Mucosa of gallbladder (tissue), 1 donor: ENCODE measurements around the gene GRM1. TPM values are rescaled to one million over a fixed set of nuclear protein-coding genes. Genes with fewer than 3 reads are reported as not detected.
A peak's percentile ranks its signal among the peaks of the same experiment; 100 is the strongest.

Source experiments
- DNase-seq: peaks from one replicate; pipeline ENCODE4 v3.0.0-alpha.2; 2020; ENCODE audit warnings: low spot score
- total RNA-seq: library from RNA; stranded (reverse); gene quantifications from one replicate; pipeline ENCODE4 v1.2.1, GENCODE V29; 2021
- donor health status: DM: no; HTN: no; CAD: no.

Gene GRM1
- total RNA-seq, 1 donor from 2014 or later = not detected

DNA sequence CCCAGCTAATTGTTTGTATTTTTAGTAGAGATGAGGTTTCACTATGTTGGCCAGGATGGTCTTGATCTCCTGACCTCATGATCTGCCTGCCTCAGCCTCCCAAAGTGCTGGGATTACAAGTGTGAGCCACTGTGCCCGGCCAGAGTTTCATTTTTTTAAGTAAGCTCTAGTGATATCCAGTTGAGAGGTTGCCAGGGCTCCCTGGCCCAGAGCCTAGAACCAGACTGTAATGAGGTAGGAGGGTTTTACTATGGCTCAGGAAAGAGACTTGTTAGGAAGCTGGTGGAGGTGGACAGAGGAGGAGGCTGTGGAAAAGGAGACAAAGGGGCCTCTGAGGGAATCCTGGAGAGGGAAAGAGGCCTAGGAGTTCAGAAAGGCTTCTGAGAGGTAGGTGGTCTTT, 242.3 kb downstream of the GRM1 start:
- DNase-seq = peak; percentile 48

DNA sequence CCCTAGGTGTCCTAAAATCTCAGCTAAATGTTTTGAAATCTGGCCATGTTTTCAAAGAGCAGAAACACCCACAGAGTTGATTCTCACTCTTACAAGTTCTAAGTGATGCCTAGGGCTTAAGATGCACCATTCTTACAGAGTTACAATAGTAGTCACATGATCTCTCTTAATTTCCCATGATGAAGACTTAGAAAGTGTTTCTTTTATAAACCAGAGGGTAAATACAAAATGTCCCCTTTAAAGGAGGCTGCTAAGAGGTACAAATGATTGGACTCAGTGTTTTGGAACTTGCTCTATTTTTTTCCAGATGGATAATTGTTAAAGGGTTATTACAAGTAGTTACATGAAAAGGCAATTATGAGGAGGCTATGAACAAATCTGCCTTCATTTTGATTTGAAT, 244.6 kb downstream of the GRM1 start:
- DNase-seq = no peak

- no peak for DNase-seq
Measured at GRCh38 chr6:146277142-146277541, 248.3 kb downstream of the GRM1 start.

GRCh38 chr6:146281651-146282362, 252.9 kb downstream of the GRM1 start:
- DNase-seq = no peak

GRCh38 chr6:146282837-146283236, 254.0 kb downstream of the GRM1 start:
- DNase-seq = no peak

- DNase-seq = no peak
Measured at GRCh38 chr6:146284311-146284710, 255.4 kb downstream of the GRM1 start.

GRCh38 chr6:146286961-146287360, 258.1 kb downstream of the GRM1 start:
- DNase-seq = no peak

GRCh38 chr6:146287691-146288369, 259.0 kb downstream of the GRM1 start:
- DNase-seq = no peak

DNA sequence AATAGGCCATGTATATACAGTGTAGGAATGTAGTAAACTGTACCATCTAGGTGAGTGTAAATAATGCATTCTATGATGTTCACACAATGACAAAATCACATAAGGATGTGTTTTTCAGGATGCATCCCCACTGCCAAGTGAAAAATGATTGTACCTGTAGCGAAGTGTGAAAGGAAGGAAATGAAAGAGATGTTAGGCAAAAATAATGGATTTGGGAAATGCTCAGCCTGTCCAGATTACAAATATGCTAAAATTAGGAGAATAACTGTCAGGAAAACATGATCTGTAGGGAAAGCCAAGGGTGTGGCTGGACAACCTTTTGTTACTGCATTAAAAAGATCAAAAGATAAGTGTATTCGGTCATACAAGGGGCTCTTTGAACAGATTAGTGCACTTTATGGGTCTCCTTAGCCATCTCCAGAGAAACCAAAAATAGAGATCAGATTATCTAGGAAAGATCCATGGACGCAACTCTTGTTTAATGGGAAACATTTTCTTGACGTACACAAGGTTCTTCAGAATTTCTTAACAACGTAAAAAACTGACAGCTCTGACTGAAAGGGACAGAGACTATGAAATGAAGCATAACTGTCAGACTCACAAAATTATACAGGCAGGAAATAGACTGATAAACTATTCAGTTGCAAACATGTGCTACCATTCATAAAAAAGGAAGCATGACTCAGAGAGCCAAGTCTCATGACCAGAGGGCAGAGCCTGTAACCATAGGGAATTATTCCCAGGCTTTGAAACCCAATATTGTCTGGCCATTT, 261.1 kb downstream of the GRM1 start:
- no peak for DNase-seq

GRCh38 chr6:146290589-146290901, 261.7 kb downstream of the GRM1 start:
- no peak for DNase-seq

DNA sequence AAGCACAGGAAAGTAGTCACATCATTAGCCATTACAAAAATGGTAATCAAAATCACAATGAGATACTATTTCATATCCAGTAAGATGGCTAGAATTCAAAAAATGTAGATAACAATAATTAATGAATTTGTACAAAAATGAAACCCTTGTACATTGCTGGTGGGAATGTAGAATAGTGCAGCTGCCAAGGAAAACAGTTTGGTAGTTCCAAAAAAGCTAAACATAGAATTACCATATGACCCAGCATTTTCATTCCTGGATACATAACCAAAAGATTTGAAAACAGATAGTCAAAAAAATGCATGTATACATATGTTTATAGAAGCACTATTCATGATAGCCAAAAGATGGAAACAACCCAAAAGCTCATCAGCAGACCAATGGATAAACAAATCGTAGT, 263.6 kb downstream of the GRM1 start:
- no peak for DNase-seq

DNA sequence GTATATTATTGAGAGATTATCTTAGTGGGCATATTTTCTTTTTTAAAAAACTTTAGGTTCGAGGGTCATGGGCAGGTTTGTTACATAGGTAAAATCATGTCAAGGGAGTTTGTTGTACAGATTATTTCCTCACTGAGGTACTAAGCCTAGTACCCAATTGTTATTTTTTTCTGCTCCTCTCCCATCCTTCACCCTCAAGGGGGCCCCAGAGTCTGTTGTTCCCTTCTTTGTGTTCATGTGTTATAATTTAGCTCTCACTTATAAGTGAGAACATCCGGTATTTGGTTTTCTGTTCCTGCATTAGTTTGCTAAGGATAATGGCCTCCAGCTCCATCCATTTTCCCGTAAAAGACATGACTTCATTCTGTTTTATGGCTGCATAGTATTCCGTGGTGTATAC, 266.8 kb downstream of the GRM1 start:
- no peak for DNase-seq

DNA sequence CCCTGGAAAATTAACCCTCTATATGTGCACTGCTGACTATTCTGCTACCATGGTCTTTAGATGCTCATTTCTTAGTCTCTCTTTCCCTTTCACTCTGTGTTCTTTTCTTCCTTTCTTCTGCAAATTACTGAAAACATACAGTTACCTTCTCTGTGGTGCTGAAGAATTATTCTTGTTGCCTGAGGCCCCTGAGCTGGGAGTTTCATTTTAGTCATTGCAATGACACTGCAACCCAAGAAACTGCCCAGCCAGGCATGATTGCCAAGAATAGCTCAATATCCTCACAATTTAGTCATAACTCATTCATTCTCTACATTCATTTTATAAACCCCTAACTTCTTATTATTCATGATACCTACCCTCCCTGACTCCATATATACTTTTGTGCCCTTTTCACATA, 269.0 kb downstream of the GRM1 start:
- no peak for DNase-seq

DNA sequence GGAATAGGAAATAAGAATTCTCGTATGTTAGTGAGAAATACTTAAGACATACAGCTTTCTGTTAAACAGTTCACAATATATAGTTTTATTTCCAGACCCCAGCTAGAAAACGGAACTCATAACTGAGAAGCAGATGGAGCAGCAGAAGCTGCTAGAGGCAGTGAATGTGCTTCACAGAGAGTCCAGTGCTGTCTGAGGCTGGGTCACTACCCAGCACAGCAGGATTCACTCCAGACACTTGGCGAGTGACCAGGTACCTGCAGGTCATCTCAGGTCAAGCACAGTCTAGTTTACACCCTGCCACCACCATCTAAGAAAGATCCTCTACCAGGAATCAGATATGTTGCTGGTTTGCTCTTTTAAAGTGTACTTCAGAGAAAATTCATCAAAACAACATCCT, 271.7 kb downstream of the GRM1 start:
- no peak for DNase-seq

DNA sequence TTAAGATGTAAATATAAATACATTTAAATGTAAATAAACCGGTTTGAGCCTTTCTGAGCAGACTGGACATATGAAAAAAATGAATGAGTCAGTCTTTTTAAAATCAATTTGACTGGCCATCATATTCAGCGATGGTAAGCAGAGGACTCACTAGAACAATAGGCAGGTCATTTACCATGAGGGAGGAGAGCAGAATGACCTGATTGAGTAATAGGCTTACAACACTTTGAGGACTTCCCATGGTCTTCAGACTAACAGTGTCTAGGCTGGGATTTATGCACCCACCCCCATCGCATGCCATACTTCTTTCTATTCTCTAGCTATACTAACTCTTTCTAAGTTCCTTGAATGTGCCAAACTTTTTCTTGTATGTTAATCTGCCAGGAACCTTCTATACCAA, 272.9 kb downstream of the GRM1 start:
- DNase-seq = no peak

GRCh38 chr6:146302994-146303393, 274.1 kb downstream of the GRM1 start:
- DNase-seq = no peak

- DNase-seq = no peak
Measured at GRCh38 chr6:146304181-146304580, 275.3 kb downstream of the GRM1 start.

DNA sequence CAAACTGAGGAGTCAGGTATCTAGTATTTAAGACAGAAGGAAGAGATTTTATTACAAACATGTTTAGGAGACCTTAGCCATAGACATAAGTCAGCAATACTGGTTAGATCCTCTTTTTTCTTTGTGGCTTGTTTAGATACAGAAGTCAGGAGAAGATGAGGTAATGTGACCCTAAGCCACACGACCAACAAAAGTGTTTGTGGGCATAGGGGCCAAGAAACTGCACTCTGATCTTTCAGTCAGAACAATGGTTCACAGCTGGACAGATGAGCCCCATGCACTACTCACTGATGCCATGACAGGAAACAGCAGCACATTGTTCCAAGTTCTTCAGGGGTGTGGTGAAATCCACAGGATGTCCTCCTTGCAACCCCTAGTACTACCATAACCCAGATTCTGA, 276.2 kb downstream of the GRM1 start:
- DNase-seq = no peak

DNA sequence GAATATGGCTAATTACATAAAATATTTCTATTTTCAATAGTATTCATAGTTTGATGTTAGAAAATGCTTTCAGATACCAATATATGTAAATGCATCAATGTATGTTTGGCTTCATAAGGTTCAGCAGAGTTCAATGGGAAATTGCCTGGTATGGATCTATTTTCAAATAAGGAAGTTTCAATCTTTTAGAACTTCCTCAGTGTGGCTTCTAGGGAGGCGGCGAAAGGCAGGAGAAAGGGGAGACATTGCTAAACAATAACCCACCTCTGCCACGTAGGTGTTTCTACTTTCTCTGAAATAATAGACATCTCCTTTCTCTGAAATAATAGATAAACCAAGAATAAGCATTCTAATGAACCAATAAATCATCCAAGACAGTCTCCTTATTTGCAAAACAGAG, 277.1 kb downstream of the GRM1 start:
- DNase-seq = no peak

DNA sequence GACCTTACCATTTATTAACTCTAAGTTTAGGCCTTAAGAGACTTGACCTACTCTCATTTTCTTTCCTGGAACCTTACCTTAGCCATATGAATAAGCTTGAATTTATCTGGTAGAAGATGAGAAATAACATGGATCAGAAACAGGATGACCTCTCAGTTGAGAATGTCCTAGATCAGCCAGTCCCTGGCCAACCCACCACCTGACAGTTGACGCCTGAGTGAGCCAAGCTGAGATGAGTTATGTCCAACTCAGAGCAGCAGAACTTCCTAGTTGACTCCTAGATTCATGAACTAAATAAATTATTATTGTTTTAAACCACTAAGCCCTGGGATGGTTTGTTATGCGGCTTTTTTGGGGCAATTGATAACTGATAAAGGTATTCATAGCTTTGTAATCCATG, 281.8 kb downstream of the GRM1 start:
- no peak for DNase-seq

GRCh38 chr6:146311079-146311478, 282.2 kb downstream of the GRM1 start:
- DNase-seq = no peak

DNA sequence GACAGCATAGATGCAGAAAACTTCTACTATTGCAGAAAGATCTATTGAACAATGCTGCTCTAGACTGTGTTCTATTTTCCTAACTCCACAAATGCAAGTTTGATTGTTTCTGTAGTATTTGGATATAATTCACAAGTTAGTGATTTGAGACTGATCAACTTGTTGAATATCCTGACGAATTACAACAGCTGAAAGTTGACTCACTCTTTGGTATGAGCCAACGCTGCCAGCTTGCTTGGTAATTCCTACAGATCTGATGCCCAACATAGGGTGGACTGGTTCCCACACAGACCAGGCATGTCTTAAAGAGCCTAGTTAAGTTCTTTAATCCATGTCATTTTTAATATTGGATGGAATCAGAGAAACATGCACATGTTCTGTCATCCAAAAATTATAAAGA, 283.7 kb downstream of the GRM1 start:
- no peak for DNase-seq
